ENCODE data around the gene HEXB. TPM values are rescaled to one million over a fixed set of nuclear protein-coding genes. Genes with fewer than 3 reads are reported as not detected.

Gene HEXB
- total and polyA plus RNA-seq, 2 of the 8 experiments (the other 6 are each of a cell fraction or from before 2014, with no cell fraction given) = 39.7 to 69.2 TPM

DNA sequence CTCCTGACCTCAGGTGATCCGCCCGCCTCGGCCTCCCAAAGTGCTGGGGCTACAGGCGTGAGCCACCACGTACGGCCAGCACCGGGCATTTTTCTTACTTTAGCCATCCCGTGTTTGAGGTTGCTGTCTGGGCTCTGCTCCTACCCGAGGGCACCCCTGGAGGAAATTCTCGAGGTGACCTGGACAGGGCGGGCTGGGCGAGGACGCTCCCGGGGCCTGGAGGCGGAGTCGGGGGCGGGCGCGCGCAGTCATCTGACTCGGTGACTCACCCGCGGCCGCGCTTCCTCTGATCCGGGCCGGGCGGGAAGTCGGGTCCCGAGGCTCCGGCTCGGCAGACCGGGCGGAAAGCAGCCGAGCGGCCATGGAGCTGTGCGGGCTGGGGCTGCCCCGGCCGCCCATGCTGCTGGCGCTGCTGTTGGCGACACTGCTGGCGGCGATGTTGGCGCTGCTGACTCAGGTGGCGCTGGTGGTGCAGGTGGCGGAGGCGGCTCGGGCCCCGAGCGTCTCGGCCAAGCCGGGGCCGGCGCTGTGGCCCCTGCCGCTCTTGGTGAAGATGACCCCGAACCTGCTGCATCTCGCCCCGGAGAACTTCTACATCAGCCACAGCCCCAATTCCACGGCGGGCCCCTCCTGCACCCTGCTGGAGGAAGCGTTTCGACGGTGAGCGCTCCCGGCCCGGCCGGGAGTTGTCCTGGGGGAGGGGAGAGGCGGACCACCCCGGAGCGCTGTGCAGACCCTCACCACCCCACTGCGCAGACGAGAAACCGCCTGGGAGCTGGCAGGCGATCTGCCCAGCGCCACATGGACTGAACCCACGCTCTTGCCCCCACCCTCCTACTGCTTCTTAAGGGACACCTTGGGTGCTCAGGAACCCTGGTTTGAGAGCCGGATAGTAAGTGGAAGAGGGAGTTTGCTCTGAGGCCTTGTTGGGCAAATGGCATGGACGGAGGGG, at the start of gene HEXB (continued):
- TF ChIP-seq CHD7 (IDR thresholded peaks at IDR 0.05; ENCODE audit: insufficient replicate concordance, low read length) (no peak), JUND (IDR thresholded peaks at IDR 0.05; ENCODE audit: low read length) (peak; percentile 92), KDM4A (IDR thresholded peaks at IDR 0.05; ENCODE audit: low read depth, low read length, severe bottlenecking) (peak; percentile 94), CTBP2 (IDR thresholded peaks at IDR 0.05; ENCODE audit: borderline replicate concordance, insufficient read depth, insufficient read length, low read length) (no peak), MAFK (IDR thresholded peaks at IDR 0.05; ENCODE audit: low read depth, low read length) (no peak), GABPA (IDR thresholded peaks at IDR 0.05; ENCODE audit: borderline replicate concordance, insufficient read depth, low read length) (no peak), ASH2L (IDR thresholded peaks at IDR 0.05; ENCODE audit: low read length) (peak; percentile 86), CREB1 (IDR thresholded peaks at IDR 0.05) (peak; percentile 60; the same call in 1 of the 2 replicates), CBX5 (IDR thresholded peaks at IDR 0.05; ENCODE audit: low read depth, low read length) (no peak), POU5F1 (IDR thresholded peaks at IDR 0.05; ENCODE audit: low read depth, low read length) (no peak)
